ENCODE results near the gene TNNI2. TPM values are rescaled to one million over a fixed set of nuclear protein-coding genes. Genes with fewer than 3 reads are reported as not detected.
"Not testable (repeated sequence)": the region's sequence is repeated elsewhere in the genome, so short reads cannot be mapped to it uniquely, and the experiment has no call there.

Gene TNNI2
- not detected in 2 replicates for total RNA-seq

- DNase-seq (ENCODE audit: extremely low read depth, low read depth, low spot score) = no peak
These were observed at the start of gene TNNI2 for GRCh38 chr11:1838426-1839144. Gene TNNI2, plus strand, starts transcription at chr11:1838981. Its CDS starts 716 bp downstream, at chr11:1839697.

- DNase-seq (ENCODE audit: extremely low read depth, low read depth, low spot score) = no peak
These were observed 46.9 kb upstream of the TNNI2 start for GRCh38 chr11:1791912-1792311.

GRCh38 chr11:1792461-1792860 is 46.3 kb upstream of the TNNI2 start:
- no peak for DNase-seq (ENCODE audit: extremely low read depth, low read depth, low spot score)

- DNase-seq (ENCODE audit: extremely low read depth, low read depth, low spot score) = no peak
These were observed 45.7 kb upstream of the TNNI2 start for GRCh38 chr11:1793081-1793480.

- no peak for DNase-seq (ENCODE audit: extremely low read depth, low read depth, low spot score)
These were observed 42.3 kb upstream of the TNNI2 start for GRCh38 chr11:1796413-1797011.

- no peak for DNase-seq (ENCODE audit: extremely low read depth, low read depth, low spot score)
These were observed 41.2 kb upstream of the TNNI2 start for GRCh38 chr11:1797391-1798125.

GRCh38 chr11:1803246-1803645 is 35.5 kb upstream of the TNNI2 start:
- no peak for DNase-seq (ENCODE audit: extremely low read depth, low read depth, low spot score)

GRCh38 chr11:1803835-1804519 is 34.8 kb upstream of the TNNI2 start:
- not testable (repeated sequence) for DNase-seq (ENCODE audit: extremely low read depth, low read depth, low spot score)

GRCh38 chr11:1805525-1805924 is 33.3 kb upstream of the TNNI2 start:
- no peak for DNase-seq (ENCODE audit: extremely low read depth, low read depth, low spot score)

- no peak for DNase-seq (ENCODE audit: extremely low read depth, low read depth, low spot score)
These were observed 31.4 kb upstream of the TNNI2 start for GRCh38 chr11:1807264-1807995.

- DNase-seq (ENCODE audit: extremely low read depth, low read depth, low spot score) = no peak
These were observed 28.0 kb upstream of the TNNI2 start for GRCh38 chr11:1810761-1811160.

GRCh38 chr11:1812274-1812673 is 26.5 kb upstream of the TNNI2 start:
- DNase-seq (ENCODE audit: extremely low read depth, low read depth, low spot score) = no peak

- DNase-seq (ENCODE audit: extremely low read depth, low read depth, low spot score) = no peak
These were observed 26.0 kb upstream of the TNNI2 start for GRCh38 chr11:1812801-1813200.

- not testable (repeated sequence) for DNase-seq (ENCODE audit: extremely low read depth, low read depth, low spot score)
These were observed 25.4 kb upstream of the TNNI2 start for GRCh38 chr11:1813356-1813755.

GRCh38 chr11:1814691-1815090 is 24.1 kb upstream of the TNNI2 start:
- DNase-seq (ENCODE audit: extremely low read depth, low read depth, low spot score) = no peak

- DNase-seq (ENCODE audit: extremely low read depth, low read depth, low spot score) = no peak
These were observed 23.5 kb upstream of the TNNI2 start for GRCh38 chr11:1815311-1815710.

GRCh38 chr11:1815751-1816150 is 23.0 kb upstream of the TNNI2 start:
- DNase-seq (ENCODE audit: extremely low read depth, low read depth, low spot score) = no peak

- no peak for DNase-seq (ENCODE audit: extremely low read depth, low read depth, low spot score)
These were observed 21.8 kb upstream of the TNNI2 start for GRCh38 chr11:1817000-1817399.

GRCh38 chr11:1817511-1817910 is 21.3 kb upstream of the TNNI2 start:
- no peak for DNase-seq (ENCODE audit: extremely low read depth, low read depth, low spot score)

- DNase-seq (ENCODE audit: extremely low read depth, low read depth, low spot score) = no peak
These were observed 19.7 kb upstream of the TNNI2 start for GRCh38 chr11:1819074-1819473.
